Fibroblast of villous mesenchyme (primary cell): ENCODE results near the gene EED. TPM values are rescaled to one million over a fixed set of nuclear protein-coding genes. Genes with fewer than 3 reads are reported as not detected.
A peak's percentile ranks its signal among the peaks of the same experiment; 100 is the strongest.

ENCODE experiments used
- DNase-seq: peaks from one replicate; pipeline ENCODE4 v3.0.0-alpha.2; 2010; ENCODE audit warnings: low read depth
- H3K4me3 ChIP-seq: 2 replicates; pipeline ENCODE4 v1.5.1; 2011; ENCODE audit warnings: low read depth, mild to moderate bottlenecking, low read length
- total RNA-seq: library from RNA; depleted of rRNA; stranded (reverse); fragments of >200 nt; gene quantifications from 2 replicates; pipeline ENCODE4 v1.2.3, GENCODE V29; 2012
- TF ChIP-seq, protein P1 (sequence below): IDR thresholded peaks from 2 replicates; pipeline ENCODE4 v1.5.1; 2012; ENCODE audit warnings: low read depth, mild to moderate bottlenecking, low read length; ENCODE audit not compliant: insufficient read depth

Gene EED
- total RNA-seq, 1 donor: 25.9 TPM

DNA sequence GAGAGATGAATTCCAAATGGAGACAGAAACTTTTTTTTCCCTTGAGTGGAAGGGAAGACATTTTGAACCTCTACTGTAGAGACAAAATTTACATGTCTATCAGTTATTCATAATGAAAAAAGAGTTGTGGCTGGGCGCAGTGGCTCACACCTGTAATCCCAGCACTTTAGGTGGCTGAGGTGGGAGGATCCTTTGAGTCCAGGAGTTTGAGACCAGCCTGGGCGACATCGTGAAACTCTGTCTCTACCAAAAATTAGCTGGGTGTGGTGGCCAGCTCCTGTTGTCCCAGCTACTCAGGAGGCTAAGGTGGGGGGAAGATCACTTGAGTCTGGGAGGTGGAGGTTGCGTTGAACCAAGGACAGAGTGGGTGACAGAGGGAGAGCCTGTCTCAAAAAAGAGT is 4.1 kb downstream of the EED start:
- no peak overlapping the region for H3K4me3 ChIP-seq
- TF ChIP-seq, protein P1, sequence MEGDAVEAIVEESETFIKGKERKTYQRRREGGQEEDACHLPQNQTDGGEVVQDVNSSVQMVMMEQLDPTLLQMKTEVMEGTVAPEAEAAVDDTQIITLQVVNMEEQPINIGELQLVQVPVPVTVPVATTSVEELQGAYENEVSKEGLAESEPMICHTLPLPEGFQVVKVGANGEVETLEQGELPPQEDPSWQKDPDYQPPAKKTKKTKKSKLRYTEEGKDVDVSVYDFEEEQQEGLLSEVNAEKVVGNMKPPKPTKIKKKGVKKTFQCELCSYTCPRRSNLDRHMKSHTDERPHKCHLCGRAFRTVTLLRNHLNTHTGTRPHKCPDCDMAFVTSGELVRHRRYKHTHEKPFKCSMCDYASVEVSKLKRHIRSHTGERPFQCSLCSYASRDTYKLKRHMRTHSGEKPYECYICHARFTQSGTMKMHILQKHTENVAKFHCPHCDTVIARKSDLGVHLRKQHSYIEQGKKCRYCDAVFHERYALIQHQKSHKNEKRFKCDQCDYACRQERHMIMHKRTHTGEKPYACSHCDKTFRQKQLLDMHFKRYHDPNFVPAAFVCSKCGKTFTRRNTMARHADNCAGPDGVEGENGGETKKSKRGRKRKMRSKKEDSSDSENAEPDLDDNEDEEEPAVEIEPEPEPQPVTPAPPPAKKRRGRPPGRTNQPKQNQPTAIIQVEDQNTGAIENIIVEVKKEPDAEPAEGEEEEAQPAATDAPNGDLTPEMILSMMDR: no peak
- no peak for DNase-seq

DNA sequence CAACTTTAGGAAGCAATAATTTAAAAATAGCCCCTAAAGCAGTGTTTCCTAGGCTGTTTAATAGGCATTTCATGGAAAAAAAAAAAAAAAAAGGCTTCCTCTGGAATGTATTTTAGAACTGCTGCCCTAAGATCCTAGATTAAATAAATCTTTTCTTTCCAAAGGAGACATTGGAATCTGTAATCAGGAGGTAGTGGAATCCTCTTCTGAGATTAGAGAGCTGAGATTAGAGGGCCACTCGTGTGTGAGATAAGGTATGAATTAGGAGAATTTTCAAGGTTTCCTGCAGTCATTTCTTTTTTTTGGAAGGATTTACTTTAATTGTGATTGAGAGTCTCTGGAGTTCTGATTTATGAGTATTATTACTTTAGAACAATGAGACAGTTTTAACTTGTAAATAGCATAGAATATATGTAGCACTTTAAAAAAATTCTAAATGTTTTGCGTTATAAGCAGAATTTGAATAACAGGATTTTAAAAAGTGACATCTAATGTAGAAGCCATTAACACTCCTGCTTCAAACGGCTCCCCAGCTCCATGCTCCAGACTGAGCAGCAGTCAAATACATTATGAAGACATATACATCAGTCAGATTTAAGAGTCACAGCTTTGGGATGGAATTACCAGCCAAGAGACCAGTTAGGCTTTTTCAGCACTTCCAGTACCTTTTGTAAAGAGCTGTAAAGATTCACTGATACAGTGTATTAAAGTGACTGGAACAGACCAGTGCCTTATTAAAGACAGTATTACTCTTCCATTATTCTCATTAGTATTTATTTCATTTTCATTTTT is 5.0 kb downstream of the EED start:
- peak; percentile 12 for DNase-seq
- no peak overlapping the region for H3K4me3 ChIP-seq
- TF ChIP-seq, protein P1: no peak

DNA sequence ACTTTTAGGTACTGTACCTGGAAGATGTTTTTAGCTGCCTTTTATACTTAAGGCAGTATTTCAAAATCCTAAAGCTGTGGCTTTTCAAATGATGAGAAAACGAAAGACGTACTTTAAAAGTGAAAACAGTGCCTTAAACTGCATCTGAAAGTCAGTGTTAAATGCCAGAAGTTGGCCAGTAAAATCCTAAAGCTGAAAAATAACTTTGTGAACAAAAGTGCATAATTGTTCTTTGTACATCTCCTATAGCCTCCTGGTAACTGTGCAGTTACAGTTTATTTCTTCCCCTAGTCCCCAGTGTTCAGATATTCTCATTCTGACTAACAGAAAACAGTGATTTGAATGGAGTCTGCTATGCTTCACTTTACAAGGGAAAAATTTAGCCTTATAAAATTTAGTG is 6.8 kb downstream of the EED start:
- TF ChIP-seq, protein P1: no peak
- H3K4me3 ChIP-seq: peak overlapping the region; percentile 26
- DNase-seq: peak; percentile 21

DNA sequence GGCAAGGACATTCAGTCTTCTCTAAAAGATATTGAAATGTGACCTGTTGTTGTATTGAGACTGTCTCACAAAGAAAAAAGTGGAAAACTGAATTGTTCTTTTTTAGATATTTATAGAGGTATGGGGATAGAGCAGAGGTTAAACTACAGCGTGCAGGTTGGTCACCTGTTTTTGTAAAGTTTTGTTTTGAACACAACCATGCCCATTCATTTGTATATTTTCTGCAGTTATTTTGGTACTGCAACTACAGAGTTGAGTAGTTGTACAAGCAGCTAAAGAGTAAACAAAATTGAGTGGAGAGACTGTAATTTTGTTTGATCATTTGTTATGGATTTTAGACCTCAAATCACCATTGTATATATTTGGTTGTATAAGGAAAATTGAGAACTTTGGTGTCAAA is 11.3 kb downstream of the EED start:
- DNase-seq: no peak
- TF ChIP-seq, protein P1: no peak
- no peak overlapping the region for H3K4me3 ChIP-seq

DNA sequence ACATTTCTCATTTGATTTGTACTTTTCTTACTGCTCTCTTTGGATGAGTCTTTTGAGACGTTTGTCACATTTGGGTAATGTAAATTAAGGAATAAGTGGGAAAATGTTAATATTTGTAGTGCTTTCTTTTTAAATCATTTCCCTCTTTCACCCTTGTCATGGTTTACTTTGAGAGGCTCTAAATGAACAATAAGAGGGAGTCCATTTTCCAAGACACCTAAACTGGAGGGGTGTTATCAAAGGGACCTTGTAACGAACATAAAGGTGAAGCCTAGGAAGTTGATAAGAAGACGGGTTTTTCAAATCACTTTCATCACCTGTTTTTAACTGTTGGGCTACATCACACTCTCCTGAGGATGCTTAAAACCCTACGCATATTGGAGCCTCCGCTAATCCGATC is 12.1 kb downstream of the EED start:
- TF ChIP-seq, protein P1: no peak
- H3K4me3 ChIP-seq: no peak overlapping the region
- DNase-seq: no peak

DNA sequence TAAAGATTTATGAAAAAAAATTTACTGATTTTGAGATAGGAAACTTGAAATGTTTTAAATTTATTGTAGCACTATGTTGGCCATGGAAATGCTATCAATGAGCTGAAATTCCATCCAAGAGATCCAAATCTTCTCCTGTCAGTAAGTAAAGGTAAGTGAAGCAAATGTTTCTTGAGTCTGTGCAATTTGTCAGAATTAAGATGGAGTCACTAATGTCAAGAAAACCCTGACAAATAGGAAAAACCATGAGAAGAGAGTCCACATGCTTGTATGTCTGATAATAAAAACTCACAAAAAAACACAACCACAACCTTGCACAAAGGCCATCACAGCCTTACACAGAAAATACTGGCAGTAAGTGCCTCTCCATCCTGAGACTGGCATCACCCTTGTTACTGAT is 12.9 kb downstream of the EED start:
- TF ChIP-seq, protein P1: no peak
- DNase-seq: no peak
- H3K4me3 ChIP-seq: no peak overlapping the region

DNA sequence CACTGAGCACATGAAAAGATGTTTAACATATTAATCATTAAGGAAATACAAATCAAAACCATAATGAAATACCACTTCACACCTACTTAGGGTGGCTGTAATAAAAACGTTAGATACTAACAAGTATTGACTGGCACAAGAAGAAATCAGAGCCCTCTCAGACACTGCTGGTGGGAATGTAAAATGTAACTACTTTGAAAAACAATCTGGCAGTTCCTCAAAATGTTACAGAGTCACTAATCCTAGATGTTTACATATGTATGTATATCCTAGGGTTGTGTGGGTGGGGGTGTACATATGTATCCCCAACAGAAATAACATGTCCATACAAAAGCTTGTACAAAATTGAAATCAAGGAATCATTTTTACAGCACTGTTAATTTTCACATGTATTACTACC is 15.2 kb downstream of the EED start:
- no peak for DNase-seq
- TF ChIP-seq, protein P1: no peak
- H3K4me3 ChIP-seq: no peak overlapping the region
